ENCODE data around the gene ACAT2.

The ACAT2 gene

GRCh38 chr6:159753081-159753872 is 8.6 kb upstream of the ACAT2 start:
- no peak for ATAC-seq
- TF ChIP-seq BACH2 (CRISPR knock-in tag; IDR thresholded peaks at IDR 0.05; ENCODE audit: borderline replicate concordance) = no peak
- no peak for TF ChIP-seq ISL1 (CRISPR knock-in tag; IDR thresholded peaks at IDR 0.05)
- TF ChIP-seq, protein P1, sequence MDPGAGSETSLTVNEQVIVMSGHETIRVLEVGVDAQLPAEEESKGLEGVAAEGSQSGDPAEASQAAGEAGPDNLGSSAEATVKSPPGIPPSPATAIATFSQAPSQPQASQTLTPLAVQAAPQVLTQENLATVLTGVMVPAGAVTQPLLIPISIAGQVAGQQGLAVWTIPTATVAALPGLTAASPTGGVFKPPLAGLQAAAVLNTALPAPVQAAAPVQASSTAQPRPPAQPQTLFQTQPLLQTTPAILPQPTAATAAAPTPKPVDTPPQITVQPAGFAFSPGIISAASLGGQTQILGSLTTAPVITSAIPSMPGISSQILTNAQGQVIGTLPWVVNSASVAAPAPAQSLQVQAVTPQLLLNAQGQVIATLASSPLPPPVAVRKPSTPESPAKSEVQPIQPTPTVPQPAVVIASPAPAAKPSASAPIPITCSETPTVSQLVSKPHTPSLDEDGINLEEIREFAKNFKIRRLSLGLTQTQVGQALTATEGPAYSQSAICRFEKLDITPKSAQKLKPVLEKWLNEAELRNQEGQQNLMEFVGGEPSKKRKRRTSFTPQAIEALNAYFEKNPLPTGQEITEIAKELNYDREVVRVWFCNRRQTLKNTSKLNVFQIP (CRISPR knock-in tag; IDR thresholded peaks at IDR 0.05; ENCODE audit: borderline replicate concordance, low read depth) = no peak
- TF ChIP-seq ZNF8 (CRISPR knock-in tag; IDR thresholded peaks at IDR 0.05) = no peak
- no peak for TF ChIP-seq ZNF70 (CRISPR knock-in tag; IDR thresholded peaks at IDR 0.05)
- TF ChIP-seq ZC3H10 (CRISPR knock-in tag; IDR thresholded peaks at IDR 0.05) = no peak
- TF ChIP-seq, protein P2, sequence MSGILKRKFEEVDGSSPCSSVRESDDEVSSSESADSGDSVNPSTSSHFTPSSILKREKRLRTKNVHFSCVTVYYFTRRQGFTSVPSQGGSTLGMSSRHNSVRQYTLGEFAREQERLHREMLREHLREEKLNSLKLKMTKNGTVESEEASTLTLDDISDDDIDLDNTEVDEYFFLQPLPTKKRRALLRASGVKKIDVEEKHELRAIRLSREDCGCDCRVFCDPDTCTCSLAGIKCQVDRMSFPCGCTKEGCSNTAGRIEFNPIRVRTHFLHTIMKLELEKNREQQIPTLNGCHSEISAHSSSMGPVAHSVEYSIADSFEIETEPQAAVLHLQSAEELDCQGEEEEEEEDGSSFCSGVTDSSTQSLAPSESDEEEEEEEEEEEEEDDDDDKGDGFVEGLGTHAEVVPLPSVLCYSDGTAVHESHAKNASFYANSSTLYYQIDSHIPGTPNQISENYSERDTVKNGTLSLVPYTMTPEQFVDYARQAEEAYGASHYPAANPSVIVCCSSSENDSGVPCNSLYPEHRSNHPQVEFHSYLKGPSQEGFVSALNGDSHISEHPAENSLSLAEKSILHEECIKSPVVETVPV (CRISPR knock-in tag; IDR thresholded peaks at IDR 0.05) = no peak
- no peak for TF ChIP-seq RARB (CRISPR knock-in tag; IDR thresholded peaks at IDR 0.05)
- no peak for TF ChIP-seq TOX (CRISPR knock-in tag; IDR thresholded peaks at IDR 0.05; ENCODE audit: borderline replicate concordance)
- TF ChIP-seq, protein P3, sequence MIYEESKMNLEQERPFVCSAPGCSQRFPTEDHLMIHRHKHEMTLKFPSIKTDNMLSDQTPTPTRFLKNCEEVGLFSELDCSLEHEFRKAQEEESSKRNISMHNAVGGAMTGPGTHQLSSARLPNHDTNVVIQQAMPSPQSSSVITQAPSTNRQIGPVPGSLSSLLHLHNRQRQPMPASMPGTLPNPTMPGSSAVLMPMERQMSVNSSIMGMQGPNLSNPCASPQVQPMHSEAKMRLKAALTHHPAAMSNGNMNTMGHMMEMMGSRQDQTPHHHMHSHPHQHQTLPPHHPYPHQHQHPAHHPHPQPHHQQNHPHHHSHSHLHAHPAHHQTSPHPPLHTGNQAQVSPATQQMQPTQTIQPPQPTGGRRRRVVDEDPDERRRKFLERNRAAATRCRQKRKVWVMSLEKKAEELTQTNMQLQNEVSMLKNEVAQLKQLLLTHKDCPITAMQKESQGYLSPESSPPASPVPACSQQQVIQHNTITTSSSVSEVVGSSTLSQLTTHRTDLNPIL (CRISPR knock-in tag; IDR thresholded peaks at IDR 0.05; ENCODE audit: low read depth) = no peak
- TF ChIP-seq SNAI2 (CRISPR knock-in tag; IDR thresholded peaks at IDR 0.05) = no peak
- no peak for TF ChIP-seq ARNTL (CRISPR knock-in tag; IDR thresholded peaks at IDR 0.05; ENCODE audit: borderline replicate concordance, low read depth)
- TF ChIP-seq TCF4 (CRISPR knock-in tag; IDR thresholded peaks at IDR 0.05; ENCODE audit: borderline replicate concordance) = no peak
- TF ChIP-seq ZFP30 (CRISPR knock-in tag; IDR thresholded peaks at IDR 0.05) = no peak
- TF ChIP-seq OSR1 (CRISPR knock-in tag; IDR thresholded peaks at IDR 0.05) = no peak

GRCh38 chr6:159754401-159754800 is 7.4 kb upstream of the ACAT2 start:
- no peak for ATAC-seq
- TF ChIP-seq ZFP3 (CRISPR knock-in tag; IDR thresholded peaks at IDR 0.05) (no peak), GLIS3 (CRISPR knock-in tag; IDR thresholded peaks at IDR 0.05) (no peak), ZC3H10 (CRISPR knock-in tag; IDR thresholded peaks at IDR 0.05) (no peak), ZFP30 (CRISPR knock-in tag; IDR thresholded peaks at IDR 0.05) (no peak), PPARA (CRISPR knock-in tag; IDR thresholded peaks at IDR 0.05; ENCODE audit: borderline replicate concordance) (no peak), RARB (CRISPR knock-in tag; IDR thresholded peaks at IDR 0.05) (no peak), TCF4 (CRISPR knock-in tag; IDR thresholded peaks at IDR 0.05; ENCODE audit: borderline replicate concordance) (no peak), SNAI2 (CRISPR knock-in tag; IDR thresholded peaks at IDR 0.05) (no peak)
- TF ChIP-seq, protein P3 (CRISPR knock-in tag; IDR thresholded peaks at IDR 0.05; ENCODE audit: low read depth) = no peak

- no peak for ATAC-seq
- TF ChIP-seq ZFP3 (CRISPR knock-in tag; IDR thresholded peaks at IDR 0.05) (no peak), ZNF8 (CRISPR knock-in tag; IDR thresholded peaks at IDR 0.05) (no peak), RARB (CRISPR knock-in tag; IDR thresholded peaks at IDR 0.05) (no peak), BACH2 (CRISPR knock-in tag; IDR thresholded peaks at IDR 0.05; ENCODE audit: borderline replicate concordance) (no peak), PPARA (CRISPR knock-in tag; IDR thresholded peaks at IDR 0.05; ENCODE audit: borderline replicate concordance) (no peak), ZNF70 (CRISPR knock-in tag; IDR thresholded peaks at IDR 0.05) (no peak), ZNF565 (CRISPR knock-in tag; conservative IDR thresholded peaks at IDR 0.05; ENCODE audit: low read depth) (no peak), SNAI2 (CRISPR knock-in tag; IDR thresholded peaks at IDR 0.05) (no peak)
- TF ChIP-seq, protein P4, sequence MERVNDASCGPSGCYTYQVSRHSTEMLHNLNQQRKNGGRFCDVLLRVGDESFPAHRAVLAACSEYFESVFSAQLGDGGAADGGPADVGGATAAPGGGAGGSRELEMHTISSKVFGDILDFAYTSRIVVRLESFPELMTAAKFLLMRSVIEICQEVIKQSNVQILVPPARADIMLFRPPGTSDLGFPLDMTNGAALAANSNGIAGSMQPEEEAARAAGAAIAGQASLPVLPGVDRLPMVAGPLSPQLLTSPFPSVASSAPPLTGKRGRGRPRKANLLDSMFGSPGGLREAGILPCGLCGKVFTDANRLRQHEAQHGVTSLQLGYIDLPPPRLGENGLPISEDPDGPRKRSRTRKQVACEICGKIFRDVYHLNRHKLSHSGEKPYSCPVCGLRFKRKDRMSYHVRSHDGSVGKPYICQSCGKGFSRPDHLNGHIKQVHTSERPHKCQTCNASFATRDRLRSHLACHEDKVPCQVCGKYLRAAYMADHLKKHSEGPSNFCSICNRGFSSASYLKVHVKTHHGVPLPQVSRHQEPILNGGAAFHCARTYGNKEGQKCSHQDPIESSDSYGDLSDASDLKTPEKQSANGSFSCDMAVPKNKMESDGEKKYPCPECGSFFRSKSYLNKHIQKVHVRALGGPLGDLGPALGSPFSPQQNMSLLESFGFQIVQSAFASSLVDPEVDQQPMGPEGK (CRISPR knock-in tag; IDR thresholded peaks at IDR 0.05; ENCODE audit: borderline replicate concordance) = no peak
Observed at GRCh38 chr6:159754959-159755914, 6.6 kb upstream of the ACAT2 start.
